GM18502 (cell line): ENCODE results near the gene HBE1.
"Not testable (repeated sequence)": the region's sequence is repeated elsewhere in the genome, so short reads cannot be mapped to it uniquely, and the experiment has no call there.

Experiments used
- ATAC-seq: cut with Tn5 transposase; IDR thresholded peaks from one replicate; pipeline ENCODE4 v1.9.1; 2021; ENCODE audit warnings: mild to moderate bottlenecking; ENCODE audit not compliant: unreplicated experiment, poor library complexity

HBE1 gene

GRCh38 chr11:5269715-5270147, at the start of gene HBE1:
Gene HBE1, minus strand, starts transcription at chr11:5269945. Its CDS starts 55 bp downstream, at chr11:5269890.
- no peak for ATAC-seq

- no peak for ATAC-seq
These were observed 47.5 kb upstream of the HBE1 start for GRCh38 chr11:5317292-5317691.

- ATAC-seq, result not testable (repeated sequence)
These were observed 43.7 kb upstream of the HBE1 start for GRCh38 chr11:5313326-5314023.

GRCh38 chr11:5310423-5310822, 40.7 kb upstream of the HBE1 start:
- no peak for ATAC-seq

GRCh38 chr11:5307256-5308019, 37.7 kb upstream of the HBE1 start:
- no peak for ATAC-seq

GRCh38 chr11:5304046-5304445, 34.3 kb upstream of the HBE1 start:
- ATAC-seq, result no peak

- ATAC-seq, result no peak
These were observed 33.9 kb upstream of the HBE1 start for GRCh38 chr11:5303626-5304025.

GRCh38 chr11:5301846-5302245, 32.1 kb upstream of the HBE1 start, which contains the start of gene OR51B4:
Gene OR51B4, minus strand, starts transcription at chr11:5301946. Its CDS starts 0 bp downstream, at chr11:5301946.
- no peak for ATAC-seq

- ATAC-seq, result no peak
These were observed 30.5 kb upstream of the HBE1 start for GRCh38 chr11:5300251-5300650.

GRCh38 chr11:5298451-5298850, 28.7 kb upstream of the HBE1 start:
- no peak for ATAC-seq

GRCh38 chr11:5297721-5298323, 28.1 kb upstream of the HBE1 start:
- no peak for ATAC-seq

- not testable (repeated sequence) for ATAC-seq
These were observed 24.7 kb upstream of the HBE1 start for GRCh38 chr11:5294342-5294995.

GRCh38 chr11:5293028-5293427, 23.3 kb upstream of the HBE1 start:
- ATAC-seq, result no peak

- ATAC-seq, result peak; percentile 93
These were observed 21.6 kb upstream of the HBE1 start for GRCh38 chr11:5291207-5291838.

GRCh38 chr11:5290106-5290505, 20.4 kb upstream of the HBE1 start:
- ATAC-seq, result no peak

- ATAC-seq, result no peak
These were observed 20.0 kb upstream of the HBE1 start for GRCh38 chr11:5289696-5290095.

GRCh38 chr11:5288906-5289550, 19.3 kb upstream of the HBE1 start:
- ATAC-seq, result no peak

- no peak for ATAC-seq
These were observed 18.6 kb upstream of the HBE1 start for GRCh38 chr11:5288108-5288905.

GRCh38 chr11:5286901-5287300, 17.2 kb upstream of the HBE1 start:
- no peak for ATAC-seq
